Effector memory CD4-positive, alpha-beta T cell (primary cell): ENCODE results near the gene HIP1R.

Source experiments
- DNase-seq, 3 donors: peaks; one replicate each; pipeline ENCODE4 v3.0.0-alpha.2; 2020
- H3K27ac ChIP-seq: 2 replicates; pipeline ENCODE4 v1.7.0; 2013; ENCODE audit warnings: mild to moderate bottlenecking, low read length, moderate library complexity; ENCODE audit not compliant: insufficient read depth, poor library complexity, severe bottlenecking
- H3K27me3 ChIP-seq: replicated peaks from 2 replicates; pipeline ENCODE4 v1.7.0; 2013; ENCODE audit warnings: mild to moderate bottlenecking, low read length; ENCODE audit not compliant: insufficient read depth, control insufficient read depth, poor library complexity, severe bottlenecking
- H3K36me3 ChIP-seq: 2 replicates; pipeline ENCODE4 v1.7.0; 2013; ENCODE audit warnings: mild to moderate bottlenecking, low read length, moderate library complexity; ENCODE audit not compliant: control insufficient read depth, insufficient read depth
- H3K4me1 ChIP-seq: 2 replicates; pipeline ENCODE4 v1.7.0; 2013; ENCODE audit warnings: low read length, mild to moderate bottlenecking; ENCODE audit not compliant: control insufficient read depth, insufficient read depth, poor library complexity, severe bottlenecking
- H3K4me3 ChIP-seq: 2 replicates; pipeline ENCODE4 v1.7.0; 2013; ENCODE audit warnings: low read length, low read depth, mild to moderate bottlenecking; ENCODE audit not compliant: insufficient read depth, poor library complexity, severe bottlenecking
- H3K9me3 ChIP-seq: 2 replicates; pipeline ENCODE4 v1.7.0; 2013; ENCODE audit warnings: mild to moderate bottlenecking, low read length, moderate library complexity; ENCODE audit not compliant: control insufficient read depth

The HIP1R gene

GRCh38 chr12:122848471-122849351 is 13.5 kb downstream of the HIP1R start:
- no peak overlapping the region for H3K4me3 ChIP-seq
- peaks cover 5% of the 10 kb centered on the region for H3K36me3 ChIP-seq
- DNase-seq, result no peak
- H3K9me3 ChIP-seq, result no peaks in the 10 kb centered on the region
- no peaks in the 10 kb centered on the region for H3K4me1 ChIP-seq
- H3K27me3 ChIP-seq, result no peaks in the 10 kb centered on the region
- no peak overlapping the region for H3K27ac ChIP-seq

- DNase-seq, result no peak
- Histone ChIP-seq H3K27me3 (no peaks in the 10 kb centered on the region), H3K36me3 (peaks cover 5% of the 10 kb centered on the region), H3K4me1 (no peaks in the 10 kb centered on the region), H3K9me3 (no peaks in the 10 kb centered on the region), H3K4me3 (no peak overlapping the region), H3K27ac (no peak overlapping the region)
These were observed 14.2 kb downstream of the HIP1R start for GRCh38 chr12:122849352-122850047.

- H3K27ac ChIP-seq, result no peak overlapping the region
- peaks cover 5% of the 10 kb centered on the region for H3K36me3 ChIP-seq
- DNase-seq, result no peak
- H3K27me3 ChIP-seq, result no peaks in the 10 kb centered on the region
- H3K4me3 ChIP-seq, result no peak overlapping the region
- H3K9me3 ChIP-seq, result no peaks in the 10 kb centered on the region
- no peaks in the 10 kb centered on the region for H3K4me1 ChIP-seq
These were observed 14.8 kb downstream of the HIP1R start for GRCh38 chr12:122850048-122850445.

- H3K27ac ChIP-seq, result no peak overlapping the region
- peaks cover 11% of the 10 kb centered on the region for H3K36me3 ChIP-seq
- no peak overlapping the region for H3K4me3 ChIP-seq
- H3K4me1 ChIP-seq, result no peaks in the 10 kb centered on the region
- no peak for DNase-seq
- H3K27me3 ChIP-seq, result no peaks in the 10 kb centered on the region
- no peaks in the 10 kb centered on the region for H3K9me3 ChIP-seq
These were observed 15.6 kb downstream of the HIP1R start for GRCh38 chr12:122850695-122851350.

- Histone ChIP-seq H3K36me3 (peaks cover 19% of the 10 kb centered on the region), H3K27ac (no peak overlapping the region), H3K4me1 (no peaks in the 10 kb centered on the region), H3K27me3 (no peaks in the 10 kb centered on the region), H3K9me3 (no peaks in the 10 kb centered on the region), H3K4me3 (no peak overlapping the region)
- DNase-seq, result no peak
These were observed 16.6 kb downstream of the HIP1R start for GRCh38 chr12:122851820-122852219.

- Histone ChIP-seq H3K9me3 (no peaks in the 10 kb centered on the region), H3K4me1 (no peaks in the 10 kb centered on the region), H3K27me3 (no peaks in the 10 kb centered on the region), H3K27ac (no peak overlapping the region), H3K4me3 (no peak overlapping the region), H3K36me3 (peaks cover 19% of the 10 kb centered on the region)
- no peak for DNase-seq
These were observed 17.3 kb downstream of the HIP1R start for GRCh38 chr12:122852336-122853275.

- Histone ChIP-seq H3K36me3 (peaks cover 22% of the 10 kb centered on the region), H3K4me1 (no peaks in the 10 kb centered on the region), H3K9me3 (no peaks in the 10 kb centered on the region), H3K27me3 (no peaks in the 10 kb centered on the region), H3K4me3 (no peak overlapping the region), H3K27ac (no peak overlapping the region)
- no peak for DNase-seq
These were observed 18.5 kb downstream of the HIP1R start for GRCh38 chr12:122853582-122854245.

- DNase-seq, result no peak
- Histone ChIP-seq H3K9me3 (no peaks in the 10 kb centered on the region), H3K27ac (no peak overlapping the region), H3K4me1 (no peaks in the 10 kb centered on the region), H3K36me3 (peaks cover 22% of the 10 kb centered on the region), H3K27me3 (no peaks in the 10 kb centered on the region), H3K4me3 (no peak overlapping the region)
These were observed 19.3 kb downstream of the HIP1R start for GRCh38 chr12:122854554-122854953.
